GM12864 (cell line): ENCODE measurements around the gene GALNTL6.

Experiments used
- DNase-seq: peaks from one replicate; pipeline ENCODE4 v3.0.0-alpha.2; 2011; ENCODE audit warnings: low read depth
- H3K4me3 ChIP-seq: 2 replicates; pipeline ENCODE4 v1.5.1; 2011; ENCODE audit warnings: mild to moderate bottlenecking, low read depth, low read length, control low read depth
- TF ChIP-seq, protein P1 (sequence below): IDR thresholded peaks from 2 replicates; pipeline ENCODE4 v1.5.1; 2011; ENCODE audit warnings: low read depth, mild to moderate bottlenecking, moderate library complexity, low read length, control low read depth, inconsistent platforms; ENCODE audit errors: missing control alignments

Gene GALNTL6

DNA sequence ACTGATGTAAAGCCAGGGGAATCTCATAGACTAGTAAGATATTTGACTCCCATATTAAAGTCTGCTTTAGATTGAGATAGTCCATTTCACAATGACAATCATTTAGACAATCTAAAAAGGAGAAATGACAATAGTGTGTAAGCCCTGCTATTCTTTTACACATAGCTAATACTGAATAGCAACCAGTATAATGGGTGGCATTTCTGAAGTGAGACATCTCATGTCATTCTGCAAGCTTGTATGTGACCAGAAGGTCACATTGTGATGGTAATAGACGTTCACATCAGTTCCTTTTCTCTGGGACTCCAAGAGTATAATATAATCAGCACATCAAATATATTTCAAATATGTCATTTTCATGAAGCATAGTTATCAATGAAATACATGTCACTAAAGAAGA, 440.2 kb downstream of the GALNTL6 start:
- TF ChIP-seq, protein P1, sequence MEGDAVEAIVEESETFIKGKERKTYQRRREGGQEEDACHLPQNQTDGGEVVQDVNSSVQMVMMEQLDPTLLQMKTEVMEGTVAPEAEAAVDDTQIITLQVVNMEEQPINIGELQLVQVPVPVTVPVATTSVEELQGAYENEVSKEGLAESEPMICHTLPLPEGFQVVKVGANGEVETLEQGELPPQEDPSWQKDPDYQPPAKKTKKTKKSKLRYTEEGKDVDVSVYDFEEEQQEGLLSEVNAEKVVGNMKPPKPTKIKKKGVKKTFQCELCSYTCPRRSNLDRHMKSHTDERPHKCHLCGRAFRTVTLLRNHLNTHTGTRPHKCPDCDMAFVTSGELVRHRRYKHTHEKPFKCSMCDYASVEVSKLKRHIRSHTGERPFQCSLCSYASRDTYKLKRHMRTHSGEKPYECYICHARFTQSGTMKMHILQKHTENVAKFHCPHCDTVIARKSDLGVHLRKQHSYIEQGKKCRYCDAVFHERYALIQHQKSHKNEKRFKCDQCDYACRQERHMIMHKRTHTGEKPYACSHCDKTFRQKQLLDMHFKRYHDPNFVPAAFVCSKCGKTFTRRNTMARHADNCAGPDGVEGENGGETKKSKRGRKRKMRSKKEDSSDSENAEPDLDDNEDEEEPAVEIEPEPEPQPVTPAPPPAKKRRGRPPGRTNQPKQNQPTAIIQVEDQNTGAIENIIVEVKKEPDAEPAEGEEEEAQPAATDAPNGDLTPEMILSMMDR, result no peak
- no peak overlapping the region for H3K4me3 ChIP-seq
- no peak for DNase-seq

DNA sequence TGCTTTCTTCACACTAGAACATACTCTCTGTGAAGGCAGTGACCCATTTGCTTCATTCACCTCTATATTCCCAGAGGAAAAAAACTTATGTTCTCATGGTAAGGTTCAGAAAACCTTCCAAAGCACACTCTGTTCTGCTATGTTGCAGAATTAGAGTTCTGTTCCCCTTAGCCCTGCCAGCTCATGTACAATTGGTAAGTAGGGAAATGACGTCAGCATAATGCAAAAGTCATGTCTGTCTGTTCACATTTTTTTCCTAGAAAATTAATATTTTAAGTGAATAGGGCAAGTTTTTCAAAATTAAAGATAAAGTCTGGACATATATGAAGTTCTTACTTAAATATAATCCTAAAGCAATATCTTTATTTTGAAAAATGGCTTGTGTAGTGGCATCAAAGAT, 443.6 kb downstream of the GALNTL6 start:
- TF ChIP-seq, protein P1, result no peak
- DNase-seq, result no peak
- H3K4me3 ChIP-seq, result no peak overlapping the region

DNA sequence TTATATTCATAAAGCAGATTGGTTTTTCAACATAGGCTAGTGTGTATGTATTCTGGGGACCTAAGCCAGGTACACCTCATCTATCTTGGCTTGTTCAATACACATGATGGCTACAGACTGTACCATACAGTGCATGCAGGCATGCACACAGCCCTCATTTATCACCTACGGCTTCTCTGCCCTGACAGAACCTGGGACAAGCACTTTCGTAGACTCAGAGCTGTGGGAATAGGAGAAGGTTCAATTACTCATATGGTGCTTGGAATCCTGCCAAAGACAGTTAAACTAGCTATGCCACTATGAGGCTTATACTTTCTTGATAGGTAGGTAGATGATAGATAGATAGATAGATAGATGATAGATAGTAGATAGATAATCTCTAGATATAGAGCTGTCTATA, 457.2 kb downstream of the GALNTL6 start:
- TF ChIP-seq, protein P1, result no peak
- DNase-seq, result no peak
- no peak overlapping the region for H3K4me3 ChIP-seq

DNA sequence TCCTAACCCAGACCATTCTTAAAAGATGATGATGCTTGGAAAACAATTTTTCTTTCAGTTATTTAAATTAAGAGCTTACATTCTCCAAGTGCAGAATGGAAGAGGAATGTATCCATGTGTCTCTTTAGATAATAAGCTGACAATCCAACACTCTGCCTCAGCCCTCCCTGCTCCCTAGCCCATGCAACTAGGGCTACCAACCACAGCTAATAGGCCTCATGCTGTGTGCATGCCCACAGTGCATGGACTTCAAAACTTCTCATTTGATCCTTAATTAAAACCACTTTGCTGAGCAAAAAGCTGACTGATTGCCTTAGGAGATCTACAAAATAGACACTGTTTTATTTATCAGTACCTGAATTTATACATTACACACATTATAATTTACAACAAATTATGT, 473.9 kb downstream of the GALNTL6 start:
- H3K4me3 ChIP-seq, result no peak overlapping the region
- TF ChIP-seq, protein P1, result no peak
- DNase-seq, result no peak

DNA sequence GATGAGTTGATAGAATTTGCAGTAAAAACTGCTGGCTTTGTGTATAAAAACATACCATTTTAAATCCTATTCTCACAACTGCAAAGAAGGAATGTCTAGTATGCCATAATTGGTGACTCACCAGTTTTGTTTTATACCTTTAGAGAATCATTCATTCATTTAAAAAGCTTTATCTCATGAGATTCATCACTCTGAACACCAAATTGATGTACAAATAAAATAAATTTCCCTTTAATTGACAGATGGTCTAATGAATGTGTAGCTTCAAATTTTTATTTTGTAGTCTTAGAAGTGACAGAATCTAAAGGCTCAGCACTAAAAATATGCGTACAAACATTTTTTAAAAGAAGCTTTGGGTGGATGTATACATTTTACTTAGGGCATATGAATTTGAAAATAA, 492.5 kb downstream of the GALNTL6 start:
- TF ChIP-seq, protein P1, result no peak
- no peak overlapping the region for H3K4me3 ChIP-seq
- DNase-seq, result no peak

DNA sequence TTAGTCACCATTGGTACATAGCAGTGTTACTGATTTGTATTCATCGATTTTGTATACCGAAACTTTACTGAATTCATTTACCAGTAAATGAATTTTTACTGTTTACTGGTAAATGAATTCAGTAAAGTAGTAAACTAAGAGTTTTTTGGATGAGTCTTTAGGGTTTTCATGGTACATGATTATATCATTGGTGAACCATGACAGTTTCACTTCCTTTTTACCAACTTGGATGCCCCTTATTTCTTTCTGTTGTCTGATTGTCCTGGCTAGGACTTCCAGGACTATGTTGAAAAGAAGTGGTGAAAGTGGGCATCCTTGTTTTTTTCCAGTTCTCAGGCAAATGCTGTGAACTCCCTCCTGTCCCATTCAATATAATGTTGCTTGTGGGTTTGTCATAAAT, 494.9 kb downstream of the GALNTL6 start:
- no peak for DNase-seq
- TF ChIP-seq, protein P1, result no peak
- no peak overlapping the region for H3K4me3 ChIP-seq

DNA sequence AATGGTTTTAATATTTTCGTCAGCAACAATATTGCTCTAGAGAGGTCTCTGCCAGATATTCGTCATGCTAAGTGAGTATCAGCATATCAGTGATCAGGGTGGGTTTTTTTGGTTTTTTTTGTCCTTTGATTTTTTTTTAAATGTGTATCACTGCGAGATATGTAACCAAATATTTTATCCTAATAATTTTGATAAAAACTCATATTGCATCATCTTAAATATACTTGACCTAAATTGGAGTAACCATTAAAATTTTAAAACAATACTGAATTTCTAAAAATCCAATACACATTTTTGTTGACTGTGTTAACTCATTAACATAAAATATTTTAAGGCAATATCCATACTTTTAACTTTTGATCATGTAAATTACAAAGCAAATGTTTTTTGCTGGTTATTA, 498.5 kb downstream of the GALNTL6 start:
- TF ChIP-seq, protein P1, result no peak
- DNase-seq, result no peak
- no peak overlapping the region for H3K4me3 ChIP-seq
